ENCODE results near the gene MAP3K4.

MAP3K4 gene

GRCh38 chr6:161137839-161138542 lies 146.4 kb downstream of the MAP3K4 start:
- H3K36me3 ChIP-seq (ENCODE audit: control insufficient read depth, insufficient read depth, low read length) = no peaks in the 10 kb centered on the region
- peaks cover 4% of the 10 kb centered on the region for H3K4me1 ChIP-seq (ENCODE audit: control insufficient read depth, insufficient read depth, low read length)
- H3K9ac ChIP-seq (ENCODE audit: low read length) = no peak overlapping the region
- H3K9me3 ChIP-seq (ENCODE audit: control insufficient read depth, low read length) = no peaks in the 10 kb centered on the region
- no peak overlapping the region for H3K4me3 ChIP-seq (ENCODE audit: low read length)
- H3K27me3 ChIP-seq (ENCODE audit: control insufficient read depth, insufficient read depth, low read length) = no peaks in the 10 kb centered on the region

GRCh38 chr6:161138543-161139303 lies 147.2 kb downstream of the MAP3K4 start:
- no peaks in the 10 kb centered on the region for H3K27me3 ChIP-seq (ENCODE audit: control insufficient read depth, insufficient read depth, low read length)
- H3K36me3 ChIP-seq (ENCODE audit: control insufficient read depth, insufficient read depth, low read length) = no peaks in the 10 kb centered on the region
- H3K4me1 ChIP-seq (ENCODE audit: control insufficient read depth, insufficient read depth, low read length) = peaks cover 4% of the 10 kb centered on the region
- H3K9ac ChIP-seq (ENCODE audit: low read length) = no peak overlapping the region
- H3K9me3 ChIP-seq (ENCODE audit: control insufficient read depth, low read length) = no peaks in the 10 kb centered on the region
- no peak overlapping the region for H3K4me3 ChIP-seq (ENCODE audit: low read length)

GRCh38 chr6:161139304-161139765 lies 147.8 kb downstream of the MAP3K4 start:
- Histone ChIP-seq H3K4me3 (ENCODE audit: low read length) (no peak overlapping the region), H3K36me3 (ENCODE audit: control insufficient read depth, insufficient read depth, low read length) (no peaks in the 10 kb centered on the region), H3K9ac (ENCODE audit: low read length) (no peak overlapping the region), H3K27me3 (ENCODE audit: control insufficient read depth, insufficient read depth, low read length) (no peaks in the 10 kb centered on the region), H3K9me3 (ENCODE audit: control insufficient read depth, low read length) (no peaks in the 10 kb centered on the region), H3K4me1 (ENCODE audit: control insufficient read depth, insufficient read depth, low read length) (peaks cover 4% of the 10 kb centered on the region)

- H3K4me3 ChIP-seq (ENCODE audit: low read length) = no peak overlapping the region
Measured at GRCh38 chr6:161139766-161140553, 148.4 kb downstream of the MAP3K4 start.

GRCh38 chr6:161140554-161140875 lies 148.9 kb downstream of the MAP3K4 start:
- Histone ChIP-seq H3K36me3 (ENCODE audit: control insufficient read depth, insufficient read depth, low read length) (no peaks in the 10 kb centered on the region), H3K4me1 (ENCODE audit: control insufficient read depth, insufficient read depth, low read length) (peaks cover 4% of the 10 kb centered on the region), H3K4me3 (ENCODE audit: low read length) (no peak overlapping the region), H3K9ac (ENCODE audit: low read length) (no peak overlapping the region), H3K9me3 (ENCODE audit: control insufficient read depth, low read length) (no peaks in the 10 kb centered on the region), H3K27me3 (ENCODE audit: control insufficient read depth, insufficient read depth, low read length) (no peaks in the 10 kb centered on the region)

More at GRCh38 chr6:161139766-161140553, 148.4 kb downstream of the MAP3K4 start:
- Histone ChIP-seq H3K4me1 (ENCODE audit: control insufficient read depth, insufficient read depth, low read length) (peaks cover 4% of the 10 kb centered on the region), H3K9ac (ENCODE audit: low read length) (no peak overlapping the region), H3K27me3 (ENCODE audit: control insufficient read depth, insufficient read depth, low read length) (no peaks in the 10 kb centered on the region), H3K9me3 (ENCODE audit: control insufficient read depth, low read length) (no peaks in the 10 kb centered on the region), H3K36me3 (ENCODE audit: control insufficient read depth, insufficient read depth, low read length) (no peaks in the 10 kb centered on the region)

GRCh38 chr6:161141173-161141572 lies 149.6 kb downstream of the MAP3K4 start:
- Histone ChIP-seq H3K4me1 (ENCODE audit: control insufficient read depth, insufficient read depth, low read length) (peaks cover 4% of the 10 kb centered on the region), H3K27me3 (ENCODE audit: control insufficient read depth, insufficient read depth, low read length) (no peaks in the 10 kb centered on the region), H3K36me3 (ENCODE audit: control insufficient read depth, insufficient read depth, low read length) (no peaks in the 10 kb centered on the region), H3K9ac (ENCODE audit: low read length) (no peak overlapping the region), H3K9me3 (ENCODE audit: control insufficient read depth, low read length) (no peaks in the 10 kb centered on the region), H3K4me3 (ENCODE audit: low read length) (no peak overlapping the region)

GRCh38 chr6:161142957-161143296 lies 151.4 kb downstream of the MAP3K4 start:
- Histone ChIP-seq H3K9me3 (ENCODE audit: control insufficient read depth, low read length) (no peaks in the 10 kb centered on the region), H3K9ac (ENCODE audit: low read length) (no peak overlapping the region), H3K27me3 (ENCODE audit: control insufficient read depth, insufficient read depth, low read length) (no peaks in the 10 kb centered on the region), H3K36me3 (ENCODE audit: control insufficient read depth, insufficient read depth, low read length) (no peaks in the 10 kb centered on the region), H3K4me3 (ENCODE audit: low read length) (no peak overlapping the region), H3K4me1 (ENCODE audit: control insufficient read depth, insufficient read depth, low read length) (peaks cover 4% of the 10 kb centered on the region)

GRCh38 chr6:161143663-161144430 lies 152.3 kb downstream of the MAP3K4 start:
- Histone ChIP-seq H3K4me3 (ENCODE audit: low read length) (no peak overlapping the region), H3K9ac (ENCODE audit: low read length) (no peak overlapping the region), H3K4me1 (ENCODE audit: control insufficient read depth, insufficient read depth, low read length) (peaks cover 4% of the 10 kb centered on the region), H3K27me3 (ENCODE audit: control insufficient read depth, insufficient read depth, low read length) (no peaks in the 10 kb centered on the region), H3K36me3 (ENCODE audit: control insufficient read depth, insufficient read depth, low read length) (no peaks in the 10 kb centered on the region), H3K9me3 (ENCODE audit: control insufficient read depth, low read length) (no peaks in the 10 kb centered on the region)

GRCh38 chr6:161150136-161150535 lies 158.6 kb downstream of the MAP3K4 start:
- Histone ChIP-seq H3K9ac (ENCODE audit: low read length) (no peak overlapping the region), H3K4me3 (ENCODE audit: low read length) (no peak overlapping the region), H3K9me3 (ENCODE audit: control insufficient read depth, low read length) (no peaks in the 10 kb centered on the region), H3K27me3 (ENCODE audit: control insufficient read depth, insufficient read depth, low read length) (no peaks in the 10 kb centered on the region), H3K36me3 (ENCODE audit: control insufficient read depth, insufficient read depth, low read length) (no peaks in the 10 kb centered on the region), H3K4me1 (ENCODE audit: control insufficient read depth, insufficient read depth, low read length) (no peaks in the 10 kb centered on the region)

- Histone ChIP-seq H3K9me3 (ENCODE audit: control insufficient read depth, low read length) (no peaks in the 10 kb centered on the region), H3K4me3 (ENCODE audit: low read length) (no peak overlapping the region), H3K9ac (ENCODE audit: low read length) (no peak overlapping the region), H3K4me1 (ENCODE audit: control insufficient read depth, insufficient read depth, low read length) (no peaks in the 10 kb centered on the region), H3K27me3 (ENCODE audit: control insufficient read depth, insufficient read depth, low read length) (no peaks in the 10 kb centered on the region), H3K36me3 (ENCODE audit: control insufficient read depth, insufficient read depth, low read length) (no peaks in the 10 kb centered on the region)
Measured at GRCh38 chr6:161150566-161150965, 159.0 kb downstream of the MAP3K4 start.

GRCh38 chr6:161151059-161151645 lies 159.6 kb downstream of the MAP3K4 start:
- H3K9me3 ChIP-seq (ENCODE audit: control insufficient read depth, low read length) = no peaks in the 10 kb centered on the region
- H3K36me3 ChIP-seq (ENCODE audit: control insufficient read depth, insufficient read depth, low read length) = no peaks in the 10 kb centered on the region

More at GRCh38 chr6:161151059-161151645, 159.6 kb downstream of the MAP3K4 start:
- no peak overlapping the region for H3K9ac ChIP-seq (ENCODE audit: low read length)
- no peaks in the 10 kb centered on the region for H3K4me1 ChIP-seq (ENCODE audit: control insufficient read depth, insufficient read depth, low read length)
- no peaks in the 10 kb centered on the region for H3K27me3 ChIP-seq (ENCODE audit: control insufficient read depth, insufficient read depth, low read length)
- no peak overlapping the region for H3K4me3 ChIP-seq (ENCODE audit: low read length)
